Progenitor cell of endocrine pancreas (in vitro differentiated cells): ENCODE results near the gene MLXIPL. TPM values are rescaled to one million over a fixed set of nuclear protein-coding genes. Genes with fewer than 3 reads are reported as not detected.

Source experiments
- DNase-seq: peaks from one replicate; pipeline ENCODE4 v3.0.0; 2021; ENCODE audit warnings: low spot score; ENCODE audit not compliant: unreplicated experiment
- H3K27ac Mint-ChIP-seq: 2 replicates; pipeline ENCODE4 v1.8.0; 2021; ENCODE audit warnings: mild to moderate bottlenecking, moderate library complexity, mixed read lengths
- H3K27me3 Mint-ChIP-seq: 2 replicates; pipeline ENCODE4 v1.8.0; 2021; ENCODE audit warnings: mixed read lengths
- H3K36me3 Mint-ChIP-seq: 2 replicates; pipeline ENCODE4 v1.8.0; 2022; ENCODE audit warnings: mixed read lengths; ENCODE audit not compliant: insufficient read depth
- H3K4me1 Mint-ChIP-seq: 2 replicates; pipeline ENCODE4 v1.8.0; 2021; ENCODE audit warnings: low read depth, mixed read lengths
- H3K4me3 Mint-ChIP-seq: 2 replicates; pipeline ENCODE4 v1.8.0; 2021; ENCODE audit warnings: low read depth, mild to moderate bottlenecking, moderate library complexity, mixed read lengths
- H3K9me3 Mint-ChIP-seq: 2 replicates; pipeline ENCODE4 v1.8.0; 2021; ENCODE audit warnings: low read depth, mixed read lengths
- CTCF ChIP-seq: fragments of 200-600 bp; sonication (generic); IDR thresholded peaks from one replicate; pipeline ENCODE4 v1.5.0; 2021; ENCODE audit warnings: antibody characterized with exemption, mild to moderate bottlenecking; ENCODE audit not compliant: unreplicated experiment
- total RNA-seq: library from RNA; stranded (reverse); gene quantifications from 2 replicates; pipeline ENCODE4 v1.2.1, GENCODE V29; 2021

The MLXIPL gene
- total RNA-seq, 1 donor from 2014 or later, result 48.6 TPM

GRCh38 chr7:73578342-73579128, 45.8 kb downstream of the MLXIPL start, which contains the start of gene TBL2:
Gene TBL2 (minus strand): TSS chr7:73578579. CDS start chr7:73578549, 30 bp downstream.
- no peak for TF ChIP-seq CTCF
- DNase-seq, result peak; percentile 99
- H3K27me3 Mint-ChIP-seq, result peaks cover 3% of the 10 kb centered on the region
- H3K36me3 Mint-ChIP-seq, result peaks cover 3% of the 10 kb centered on the region
- H3K4me1 Mint-ChIP-seq, result peaks cover 9% of the 10 kb centered on the region
- H3K9me3 Mint-ChIP-seq, result no peaks in the 10 kb centered on the region
- peak within 1 kb of the TSS; percentile 94 for H3K27ac Mint-ChIP-seq
- H3K4me3 Mint-ChIP-seq, result peak within 1 kb of the TSS; percentile 76

- Mint-ChIP-seq H3K27me3 (peaks cover 3% of the 10 kb centered on the region), H3K9me3 (no peaks in the 10 kb centered on the region), H3K27ac (peak overlapping the region; percentile 93), H3K36me3 (peaks cover 6% of the 10 kb centered on the region), H3K4me1 (peaks cover 9% of the 10 kb centered on the region), H3K4me3 (peak overlapping the region; percentile 76)
- peak; percentile 30 for DNase-seq
- TF ChIP-seq CTCF, result no peak
These were observed 46.5 kb downstream of the MLXIPL start for GRCh38 chr7:73577627-73578341.

DNA sequence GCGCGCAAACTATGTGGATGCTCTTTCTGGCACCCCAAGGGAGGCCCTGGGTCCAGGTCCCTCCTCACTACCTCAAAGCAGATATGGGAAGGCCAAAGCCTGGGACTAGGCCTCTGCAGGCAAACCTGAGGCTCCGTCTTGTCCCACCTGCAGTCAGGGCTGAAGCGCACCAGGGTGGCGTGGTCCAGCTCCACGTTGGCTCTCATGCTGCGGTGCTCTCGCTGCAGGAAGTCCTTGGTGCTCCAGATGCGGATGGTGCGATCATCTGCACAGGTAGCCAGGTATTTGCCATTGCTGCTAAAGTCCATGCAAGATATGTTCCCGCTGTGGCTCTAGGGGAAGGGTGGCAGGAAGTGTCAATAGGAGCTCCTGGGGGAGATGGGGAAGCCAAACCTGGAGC, 50.5 kb downstream of the MLXIPL start:
- no peak for DNase-seq
- TF ChIP-seq CTCF, result no peak
- H3K4me3 Mint-ChIP-seq, result no peak overlapping the region
- peaks cover 23% of the 10 kb centered on the region for H3K36me3 Mint-ChIP-seq
- no peaks in the 10 kb centered on the region for H3K27me3 Mint-ChIP-seq
- peaks cover 7% of the 10 kb centered on the region for H3K4me1 Mint-ChIP-seq
- H3K27ac Mint-ChIP-seq, result no peak overlapping the region
- H3K9me3 Mint-ChIP-seq, result no peaks in the 10 kb centered on the region

DNA sequence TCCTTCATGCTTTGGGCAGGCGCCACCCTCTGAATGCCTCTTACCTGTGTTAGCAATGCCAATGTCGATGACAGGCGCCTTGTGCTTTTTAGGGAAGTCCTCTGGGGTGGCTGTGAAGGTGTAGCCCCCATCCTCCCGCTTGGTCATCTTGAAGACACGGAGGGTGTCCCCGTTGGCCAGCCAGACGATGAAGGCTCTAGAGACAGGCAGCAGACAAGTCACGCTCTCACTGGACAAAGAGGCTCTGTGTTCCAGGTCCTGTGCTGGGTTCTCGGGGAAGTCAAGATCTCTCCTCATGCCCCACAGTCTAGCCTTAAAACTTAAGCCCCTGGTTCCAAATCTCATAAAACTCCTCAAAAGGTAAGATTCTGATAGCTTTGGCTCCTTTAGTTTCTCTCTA, 51.0 kb downstream of the MLXIPL start:
- H3K4me1 Mint-ChIP-seq, result peaks cover 6% of the 10 kb centered on the region
- DNase-seq, result no peak
- TF ChIP-seq CTCF, result no peak
- H3K9me3 Mint-ChIP-seq, result no peaks in the 10 kb centered on the region
- H3K4me3 Mint-ChIP-seq, result no peak overlapping the region
- H3K36me3 Mint-ChIP-seq, result peaks cover 23% of the 10 kb centered on the region
- no peak overlapping the region for H3K27ac Mint-ChIP-seq
- no peaks in the 10 kb centered on the region for H3K27me3 Mint-ChIP-seq

GRCh38 chr7:73572767-73573186, 51.5 kb downstream of the MLXIPL start:
- no peak overlapping the region for H3K27ac Mint-ChIP-seq
- H3K4me3 Mint-ChIP-seq, result no peak overlapping the region
- H3K36me3 Mint-ChIP-seq, result peaks cover 23% of the 10 kb centered on the region
- peaks cover 5% of the 10 kb centered on the region for H3K4me1 Mint-ChIP-seq
- no peak for TF ChIP-seq CTCF
- no peaks in the 10 kb centered on the region for H3K9me3 Mint-ChIP-seq
- DNase-seq, result no peak
- no peaks in the 10 kb centered on the region for H3K27me3 Mint-ChIP-seq
